CD8-positive, alpha-beta memory T cell (primary cell): ENCODE results near the gene HEPHL1. TPM values are rescaled to one million over a fixed set of nuclear protein-coding genes. Genes with fewer than 3 reads are reported as not detected.

Experiments
- CTCF ChIA-PET: fragments of 350-600 bp; sonication (Branson Sonifier 250); formaldehyde crosslinking; loops from one replicate; lab custom pipeline; 2021; ENCODE audit warnings: antibody characterized with exemption; lab: Charles Lee
- POLR2A ChIA-PET: fragments of 350-600 bp; sonication (Branson Sonifier 250); formaldehyde crosslinking; loops from one replicate; lab custom pipeline; 2021; ENCODE audit warnings: antibody characterized with exemption; lab: Charles Lee
- DNase-seq, 5 donors: peaks; one replicate each; pipeline versions ENCODE4 v3.0.0 to v3.0.0-alpha.2; 2020 to 2022; ENCODE audit warnings: mixed read lengths in 1 of 5
- H3K27ac ChIP-seq: one replicate; pipeline ENCODE4 v1.7.0; 2013; ENCODE audit warnings: low read depth, mild to moderate bottlenecking, low read length, moderate library complexity
- H3K27me3 ChIP-seq: 2 replicates; pipeline ENCODE4 v1.7.0; 2013; ENCODE audit warnings: low read length, mild to moderate bottlenecking; ENCODE audit not compliant: insufficient read depth, poor library complexity, severe bottlenecking
- H3K36me3 ChIP-seq: 2 replicates; pipeline ENCODE4 v1.7.0; 2013; ENCODE audit warnings: mild to moderate bottlenecking, low read length, moderate library complexity; ENCODE audit not compliant: insufficient read depth
- H3K4me1 ChIP-seq: 2 replicates; pipeline ENCODE4 v1.7.0; 2013; ENCODE audit warnings: mild to moderate bottlenecking, low read length, moderate library complexity; ENCODE audit not compliant: insufficient read depth
- H3K4me3 ChIP-seq: 2 replicates; pipeline ENCODE4 v1.7.0; 2013; ENCODE audit warnings: mild to moderate bottlenecking, low read length
- H3K9me3 ChIP-seq: 2 replicates; pipeline ENCODE4 v1.7.0; 2013; ENCODE audit warnings: mild to moderate bottlenecking, low read length
- H3K27ac Mint-ChIP-seq, 8 donors: one replicate each; pipeline ENCODE4 v1.8.0; 2020 to 2021; ENCODE audit warnings: mixed read lengths in 8 of 8, mild to moderate bottlenecking in 6 of 8, inconsistent platforms in 3 of 8, moderate library complexity in 3 of 8
- H3K27me3 Mint-ChIP-seq, 2 donors: one replicate each; pipeline ENCODE4 v1.8.0; 2020 to 2021; ENCODE audit warnings: mixed read lengths in 2 of 2, mild to moderate bottlenecking in 1 of 2, moderate library complexity in 1 of 2
- H3K36me3 Mint-ChIP-seq, 3 donors: one replicate each; pipeline ENCODE4 v1.8.0; 2020 to 2021; ENCODE audit warnings: mixed read lengths in 3 of 3, inconsistent platforms in 1 of 3, mild to moderate bottlenecking in 1 of 3
- H3K4me1 Mint-ChIP-seq, 3 donors: one replicate each; pipeline ENCODE4 v1.8.0; 2020 to 2021; ENCODE audit warnings: mixed read lengths in 3 of 3, inconsistent platforms in 1 of 3, mild to moderate bottlenecking in 1 of 3
- H3K4me3 Mint-ChIP-seq, 7 donors: one replicate each; pipeline ENCODE4 v1.8.0; 2020 to 2021; ENCODE audit warnings: mixed read lengths in 7 of 7, mild to moderate bottlenecking in 6 of 7, moderate library complexity in 4 of 7, inconsistent platforms in 2 of 7
- H3K9me3 Mint-ChIP-seq, 5 donors: one replicate each; pipeline ENCODE4 v1.8.0; 2020 to 2022; ENCODE audit warnings: mixed read lengths in 5 of 5, mild to moderate bottlenecking in 3 of 5, moderate library complexity in 2 of 5, inconsistent platforms in 1 of 5
- polyA plus RNA-seq: library from polyadenylated mRNA; unstranded; fragments of 300-500 nt; fragmentation: Illumina TruSeq; gene quantifications from one replicate; pipeline ENCODE4 v1.2.3, GENCODE V29; 2021
- total RNA-seq, 2 experiments: library from RNA; stranded (reverse); gene quantifications; one replicate each; pipeline ENCODE4 v1.2.3, GENCODE V29; 2021

HEPHL1 gene
- total and polyA plus RNA-seq, 3 experiments from 2014 or later = not detected

DNA sequence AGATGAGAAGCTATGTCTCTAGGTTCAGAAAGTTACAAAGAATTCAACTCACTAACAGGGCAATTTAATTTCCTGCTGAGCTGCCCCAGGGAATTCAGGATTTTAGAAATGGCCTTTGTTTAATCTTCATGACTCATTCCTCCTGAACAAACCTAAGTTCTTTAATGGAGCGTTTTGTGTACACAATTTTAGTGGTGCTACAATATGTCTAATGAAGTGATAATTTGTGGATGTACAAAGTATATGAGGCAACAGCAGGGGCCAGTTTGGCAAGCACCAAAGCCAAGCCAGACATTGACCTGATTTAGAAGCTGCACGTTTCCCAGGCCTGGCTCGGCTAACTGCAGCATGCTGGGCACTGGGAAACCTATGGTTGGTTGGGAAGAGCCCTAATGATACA is 34.4 kb upstream of the HEPHL1 start:
- Histone ChIP-seq H3K27me3 (no peaks in the 10 kb centered on the region), H3K4me1 (no peaks in the 10 kb centered on the region), H3K27ac (no peak overlapping the region), H3K9me3 (no peaks in the 10 kb centered on the region), H3K4me3 (no peak overlapping the region), H3K36me3 (no peaks in the 10 kb centered on the region)
- no peak overlapping the region for H3K4me3 Mint-ChIP-seq
- ChIA-PET POLR2A (no interaction called here), CTCF (no interaction called here)
- H3K4me1 Mint-ChIP-seq = no peaks in the 10 kb centered on the region
- peaks cover 3 to 10% of the 10 kb centered on the region in 2 donors for H3K27me3 Mint-ChIP-seq
- H3K27ac Mint-ChIP-seq = no peak overlapping the region
- no peaks in the 10 kb centered on the region for H3K36me3 Mint-ChIP-seq
- H3K9me3 Mint-ChIP-seq = peaks cover 0 to 11% (median 4%) of the 10 kb centered on the region in 5 donors
- no peak for DNase-seq

DNA sequence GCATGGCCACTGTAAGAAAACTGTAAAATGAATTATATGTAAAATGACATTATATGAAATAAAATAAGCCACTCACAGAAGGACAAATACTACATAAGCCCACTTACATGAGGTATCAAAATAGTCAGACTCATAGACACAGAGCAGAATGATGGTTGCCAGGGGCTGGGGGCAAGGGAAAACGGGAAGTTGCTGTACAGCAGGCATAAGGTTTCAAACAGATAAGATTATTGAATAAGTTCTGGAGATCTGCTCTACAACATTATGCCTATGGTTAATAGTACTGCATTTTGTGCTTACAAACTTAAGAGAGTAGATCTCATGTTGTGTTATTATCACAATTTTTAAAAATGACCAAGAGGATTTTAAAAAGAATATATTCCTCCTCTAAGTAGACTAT is 32.7 kb upstream of the HEPHL1 start:
- no peak for DNase-seq
- Mint-ChIP-seq H3K36me3 (no peaks in the 10 kb centered on the region), H3K27ac (no peak overlapping the region), H3K9me3 (peaks cover 11 to 16% (median 14%) of the 10 kb centered on the region in 5 donors), H3K4me1 (no peaks in the 10 kb centered on the region), H3K27me3 (peaks cover 5 to 10% of the 10 kb centered on the region in 2 donors), H3K4me3 (no peak overlapping the region)
- Histone ChIP-seq H3K36me3 (no peaks in the 10 kb centered on the region), H3K27ac (no peak overlapping the region), H3K4me1 (no peaks in the 10 kb centered on the region), H3K27me3 (no peaks in the 10 kb centered on the region), H3K9me3 (peaks cover 6% of the 10 kb centered on the region), H3K4me3 (no peak overlapping the region)
- POLR2A ChIA-PET = no interaction called here
- CTCF ChIA-PET = no interaction called here

DNA sequence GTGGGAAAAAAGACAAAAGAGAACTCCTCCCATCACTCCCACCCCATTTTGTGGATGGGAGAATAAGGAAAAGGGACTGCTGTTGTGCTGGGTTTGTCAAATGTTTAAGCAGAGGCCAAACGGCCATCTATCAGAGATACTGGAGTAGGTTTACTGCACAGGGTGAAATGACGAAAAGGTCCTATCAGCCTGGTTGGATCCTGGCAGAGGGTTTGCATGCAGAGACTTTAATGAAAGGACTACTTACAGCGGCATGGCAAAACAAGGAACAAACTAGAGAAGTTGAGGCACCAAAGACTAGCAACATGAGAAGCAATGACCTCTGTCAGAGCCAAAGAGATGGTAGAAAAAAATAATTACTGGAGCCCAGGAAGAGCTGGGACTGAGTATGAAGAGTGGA is 32.2 kb upstream of the HEPHL1 start:
- Histone ChIP-seq H3K27ac (no peak overlapping the region), H3K4me1 (no peaks in the 10 kb centered on the region), H3K27me3 (no peaks in the 10 kb centered on the region), H3K4me3 (no peak overlapping the region), H3K9me3 (peaks cover 6% of the 10 kb centered on the region), H3K36me3 (no peaks in the 10 kb centered on the region)
- ChIA-PET POLR2A (no interaction called here), CTCF (no interaction called here)
- H3K27ac Mint-ChIP-seq = no peak overlapping the region
- H3K9me3 Mint-ChIP-seq = peaks cover 11 to 19% (median 15%) of the 10 kb centered on the region in 5 donors
- H3K36me3 Mint-ChIP-seq = no peaks in the 10 kb centered on the region
- H3K27me3 Mint-ChIP-seq = peaks cover 5 to 10% of the 10 kb centered on the region in 2 donors
- no peak overlapping the region for H3K4me3 Mint-ChIP-seq
- no peak for DNase-seq
- no peaks in the 10 kb centered on the region for H3K4me1 Mint-ChIP-seq

DNA sequence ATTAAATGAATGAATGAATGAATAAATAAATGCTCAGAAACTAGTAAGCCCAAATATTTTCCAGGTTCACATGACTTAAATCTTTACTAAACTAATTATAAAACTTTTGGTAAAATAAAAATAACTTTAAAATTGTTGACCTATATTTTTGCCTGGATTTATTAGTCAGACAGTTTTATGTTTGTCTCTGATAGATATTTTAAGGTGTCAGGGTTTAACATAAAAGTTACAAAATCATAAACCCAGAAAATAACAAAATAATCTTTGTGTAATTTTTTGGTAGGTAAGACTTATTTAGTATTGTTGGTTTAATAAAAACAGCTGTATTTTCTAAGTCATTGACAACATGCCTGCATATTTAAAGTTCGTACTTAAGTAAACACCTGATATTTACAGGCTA is 27.4 kb upstream of the HEPHL1 start:
- Mint-ChIP-seq H3K4me3 (no peak overlapping the region), H3K9me3 (peaks cover 23 to 32% (median 26%) of the 10 kb centered on the region in 5 donors), H3K36me3 (peaks cover 0 to 3% (median 0%) of the 10 kb centered on the region in 3 donors), H3K27me3 (peaks cover 2 to 5% of the 10 kb centered on the region in 2 donors), H3K4me1 (no peaks in the 10 kb centered on the region), H3K27ac (no peak overlapping the region)
- H3K4me3 ChIP-seq = no peak overlapping the region
- peaks cover 6% of the 10 kb centered on the region for H3K9me3 ChIP-seq
- no peak for DNase-seq
- H3K36me3 ChIP-seq = no peaks in the 10 kb centered on the region
- H3K27ac ChIP-seq = no peak overlapping the region
- H3K27me3 ChIP-seq = no peaks in the 10 kb centered on the region
- H3K4me1 ChIP-seq = no peaks in the 10 kb centered on the region
- POLR2A ChIA-PET = no interaction called here
- CTCF ChIA-PET = no interaction called here

DNA sequence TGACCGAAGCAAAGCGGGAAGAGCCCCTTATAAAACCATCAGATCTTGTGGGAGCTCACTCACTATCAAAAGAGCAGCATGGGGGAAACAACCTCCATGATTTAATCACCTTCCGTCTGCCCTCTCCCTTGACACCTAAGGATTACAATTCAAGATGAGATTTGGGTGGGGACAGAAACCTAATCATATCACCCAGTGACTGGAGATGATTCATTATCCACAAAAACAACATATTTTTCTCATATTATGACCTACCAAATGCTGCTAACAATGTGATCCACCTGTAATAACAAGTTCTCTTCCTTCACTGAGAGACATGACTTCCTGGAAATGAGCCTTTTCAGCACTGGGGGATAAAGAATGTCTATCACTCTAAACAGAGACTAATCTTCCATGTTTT is 23.4 kb upstream of the HEPHL1 start:
- peaks cover 13 to 23% (median 21%) of the 10 kb centered on the region in 5 donors for H3K9me3 Mint-ChIP-seq
- Histone ChIP-seq H3K36me3 (no peaks in the 10 kb centered on the region), H3K9me3 (peaks cover 6% of the 10 kb centered on the region), H3K27me3 (no peaks in the 10 kb centered on the region), H3K27ac (no peak overlapping the region), H3K4me3 (no peak overlapping the region), H3K4me1 (no peaks in the 10 kb centered on the region)
- H3K36me3 Mint-ChIP-seq = peaks cover 0 to 3% (median 0%) of the 10 kb centered on the region in 3 donors
- H3K4me3 Mint-ChIP-seq = no peak overlapping the region
- ChIA-PET POLR2A (no interaction called here), CTCF (no interaction called here)
- H3K27ac Mint-ChIP-seq = no peak overlapping the region
- H3K4me1 Mint-ChIP-seq = no peaks in the 10 kb centered on the region
- DNase-seq = no peak
- H3K27me3 Mint-ChIP-seq = peaks cover 0 to 2% of the 10 kb centered on the region in 2 donors

DNA sequence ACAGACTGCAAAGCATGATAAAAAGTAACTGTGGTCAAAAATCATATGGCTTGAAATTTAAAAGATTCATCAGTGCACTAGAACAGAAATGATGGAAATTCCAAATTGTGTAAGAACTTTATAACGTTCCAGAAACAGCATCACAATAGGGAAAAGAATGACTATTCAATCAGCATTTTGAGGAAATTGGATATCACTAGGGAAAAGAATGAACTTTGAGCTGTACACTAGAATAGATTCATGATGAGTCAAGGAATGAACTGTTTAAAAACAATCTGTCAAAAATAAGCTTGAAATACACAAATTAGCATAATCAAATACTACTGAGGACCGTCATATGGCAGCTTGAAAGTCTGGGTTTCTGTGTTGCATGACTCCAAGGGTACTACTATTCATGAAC is 20.5 kb upstream of the HEPHL1 start:
- no peaks in the 10 kb centered on the region for H3K27me3 ChIP-seq
- Mint-ChIP-seq H3K27ac (no peak overlapping the region), H3K27me3 (peaks cover 0 to 2% of the 10 kb centered on the region in 2 donors), H3K9me3 (peaks cover 4 to 10% (median 8%) of the 10 kb centered on the region in 5 donors), H3K36me3 (no peaks in the 10 kb centered on the region), H3K4me3 (no peak overlapping the region), H3K4me1 (no peaks in the 10 kb centered on the region)
- no peak overlapping the region for H3K4me3 ChIP-seq
- no peaks in the 10 kb centered on the region for H3K9me3 ChIP-seq
- no peak for DNase-seq
- ChIA-PET POLR2A (no interaction called here), CTCF (no interaction called here)
- H3K4me1 ChIP-seq = no peaks in the 10 kb centered on the region
- no peaks in the 10 kb centered on the region for H3K36me3 ChIP-seq
- H3K27ac ChIP-seq = no peak overlapping the region

DNA sequence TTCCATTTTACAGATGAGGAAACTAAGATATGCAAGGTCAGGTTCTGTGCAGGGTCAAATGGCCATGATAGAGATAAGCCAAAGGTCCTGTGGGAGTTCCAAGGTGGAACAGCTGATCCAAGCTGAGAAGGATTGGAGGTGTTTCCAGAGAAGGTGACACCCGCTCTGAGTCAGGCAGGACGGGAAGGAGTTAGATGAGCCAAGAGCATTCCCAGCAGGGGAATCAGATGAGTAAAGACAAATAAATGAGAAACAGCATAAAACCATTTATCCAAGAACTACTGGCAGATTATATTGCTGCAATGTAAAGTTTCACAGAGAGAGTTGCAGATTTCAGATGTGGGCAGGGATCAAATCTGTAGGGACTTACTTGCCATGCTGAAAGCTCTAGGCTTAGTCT is 18.9 kb upstream of the HEPHL1 start:
- CTCF ChIA-PET = no interaction called here
- H3K27me3 ChIP-seq = no peaks in the 10 kb centered on the region
- no peak overlapping the region for H3K4me3 Mint-ChIP-seq
- no peaks in the 10 kb centered on the region for H3K36me3 Mint-ChIP-seq
- no peaks in the 10 kb centered on the region for H3K9me3 ChIP-seq
- no peak overlapping the region for H3K27ac ChIP-seq
- H3K4me1 Mint-ChIP-seq = no peaks in the 10 kb centered on the region
- H3K36me3 ChIP-seq = no peaks in the 10 kb centered on the region
- no peak overlapping the region for H3K27ac Mint-ChIP-seq
- POLR2A ChIA-PET = no interaction called here
- H3K4me3 ChIP-seq = no peak overlapping the region
- no peaks in the 10 kb centered on the region for H3K4me1 ChIP-seq
- H3K9me3 Mint-ChIP-seq = peaks cover 3 to 12% (median 6%) of the 10 kb centered on the region in 5 donors
- no peak for DNase-seq
- H3K27me3 Mint-ChIP-seq = peaks cover 0 to 4% of the 10 kb centered on the region in 2 donors

DNA sequence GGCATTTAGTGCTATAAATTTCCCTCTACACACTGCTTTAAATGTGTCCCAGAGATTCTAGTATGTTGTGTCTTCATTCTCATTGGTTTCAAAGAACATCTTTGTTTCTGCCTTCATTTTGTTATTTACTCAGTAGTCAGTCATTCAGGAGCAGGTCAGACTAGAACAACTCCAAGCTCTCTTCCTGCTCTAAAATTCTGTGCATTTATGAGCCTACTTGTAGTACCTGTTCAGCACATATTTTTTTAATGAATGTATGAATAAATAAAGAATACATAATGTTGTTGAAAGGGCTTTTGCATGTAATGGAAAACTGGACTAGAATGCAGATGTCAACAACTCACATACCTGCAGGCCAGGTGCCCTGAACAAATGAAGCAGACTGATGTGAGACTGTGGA is 13.7 kb upstream of the HEPHL1 start:
- H3K4me1 Mint-ChIP-seq = no peaks in the 10 kb centered on the region
- POLR2A ChIA-PET = no interaction called here
- Histone ChIP-seq H3K36me3 (no peaks in the 10 kb centered on the region), H3K27me3 (no peaks in the 10 kb centered on the region), H3K4me3 (no peak overlapping the region), H3K4me1 (no peaks in the 10 kb centered on the region), H3K27ac (no peak overlapping the region), H3K9me3 (no peaks in the 10 kb centered on the region)
- no peak overlapping the region for H3K4me3 Mint-ChIP-seq
- peaks cover 0 to 7% (median 4%) of the 10 kb centered on the region in 5 donors for H3K9me3 Mint-ChIP-seq
- no peak for DNase-seq
- CTCF ChIA-PET = no interaction called here
- no peak overlapping the region for H3K27ac Mint-ChIP-seq
- H3K36me3 Mint-ChIP-seq = no peaks in the 10 kb centered on the region
- peaks cover 5 to 10% of the 10 kb centered on the region in 2 donors for H3K27me3 Mint-ChIP-seq

DNA sequence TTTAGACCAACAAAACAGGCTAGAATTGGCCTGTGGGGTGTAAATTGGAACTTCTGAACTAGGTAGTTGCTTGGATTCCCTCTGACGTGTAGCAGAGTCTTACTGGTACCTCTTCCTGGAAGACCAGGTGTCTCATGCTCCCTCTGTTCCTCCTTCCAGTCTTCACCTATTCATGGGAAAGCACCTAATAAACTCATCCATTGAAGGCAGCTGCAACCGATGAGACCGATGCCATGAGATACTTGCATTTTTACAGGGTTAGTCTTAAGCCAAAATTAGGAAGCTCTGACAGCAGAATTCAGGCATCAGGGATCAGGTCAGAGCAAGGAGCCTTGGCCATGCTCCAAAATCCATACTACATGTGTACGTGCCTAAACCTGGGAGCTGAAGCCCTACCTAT is 13.2 kb upstream of the HEPHL1 start:
- ChIA-PET POLR2A (no interaction called here), CTCF (no interaction called here)
- no peaks in the 10 kb centered on the region for H3K4me1 ChIP-seq
- Mint-ChIP-seq H3K36me3 (no peaks in the 10 kb centered on the region), H3K9me3 (peaks cover 0 to 7% (median 4%) of the 10 kb centered on the region in 5 donors), H3K4me3 (no peak overlapping the region), H3K27me3 (peaks cover 5 to 10% of the 10 kb centered on the region in 2 donors), H3K27ac (no peak overlapping the region), H3K4me1 (no peaks in the 10 kb centered on the region)
- no peak for DNase-seq
- H3K36me3 ChIP-seq = no peaks in the 10 kb centered on the region
- H3K9me3 ChIP-seq = no peaks in the 10 kb centered on the region
- no peak overlapping the region for H3K27ac ChIP-seq
- no peaks in the 10 kb centered on the region for H3K27me3 ChIP-seq
- no peak overlapping the region for H3K4me3 ChIP-seq
